ENCODE measurements around the gene LRRC40. TPM values are rescaled to one million over a fixed set of nuclear protein-coding genes. Genes with fewer than 3 reads are reported as not detected.

Gene LRRC40
- 10 to 100 TPM; 19.4 to 24.7 TPM for total RNA-seq

DNA sequence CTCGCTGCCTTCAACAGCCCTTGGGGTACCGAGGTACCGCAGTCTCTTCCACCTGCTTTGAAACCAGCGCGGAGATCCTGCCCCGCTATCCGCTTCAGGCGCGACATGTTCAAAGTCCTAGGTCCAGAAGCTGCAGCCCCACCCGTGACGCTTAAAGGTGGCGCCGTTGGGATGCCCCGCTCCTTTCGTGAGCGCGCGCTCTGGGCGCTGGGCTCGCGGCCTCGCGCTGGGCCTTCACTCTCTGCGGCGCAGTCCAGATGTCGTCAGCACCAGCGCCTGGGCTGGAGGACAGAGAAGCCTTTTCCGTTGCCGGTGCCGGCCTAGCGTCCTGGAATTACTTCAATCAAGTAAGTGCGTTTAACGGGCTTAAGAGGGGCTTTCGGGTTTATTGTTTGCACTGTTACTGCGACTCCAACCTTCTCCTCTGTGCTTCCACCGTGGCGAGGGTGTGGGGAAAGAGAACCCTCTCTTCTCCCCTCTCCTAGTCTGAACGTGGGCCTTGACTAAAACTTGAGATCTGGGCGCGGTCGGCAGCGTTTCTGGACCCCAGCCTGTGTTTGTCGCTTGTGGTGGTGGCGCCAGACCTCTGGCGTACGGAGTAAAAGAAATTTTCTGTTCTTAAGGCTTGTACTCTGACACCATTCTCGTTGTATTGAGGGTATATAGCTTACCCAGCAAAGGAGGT lies at the start of gene LRRC40:
LRRC40 (minus strand) TSS at position 146 of the 685 bp plus-strand sequence; CDS start at position 107, 39 bp downstream.
- ChIA-PET CTCF (interaction anchor here (0.8 to 2.4 kb wide), 4 partner anchors 11 to 875 kb away, joined by 3 to 11 read pairs (median 5); partner anchors contain the start of genes SRSF11 and ZRANB2), POLR2A (interaction anchor here (0.6 to 1.2 kb wide), 2 partner anchors 15 to 69 kb away, joined by 3 to 5 read pairs; partner anchors contain the start of gene SRSF11)
- H3K4me3 Mint-ChIP-seq, result peak within 1 kb of the TSS; percentile 100
- no peaks in the 10 kb centered on the region for H3K9me3 Mint-ChIP-seq
- no peaks in the 10 kb centered on the region for H3K27me3 Mint-ChIP-seq
- H3K4me1 Mint-ChIP-seq, result peaks cover 71% of the 10 kb centered on the region
- peak within 1 kb of the TSS; percentile 100 for H3K27ac Mint-ChIP-seq
- peak; percentile 96 for DNase-seq
- H3K36me3 Mint-ChIP-seq (ENCODE audit: low read depth), result peaks cover 24% of the 10 kb centered on the region

DNA sequence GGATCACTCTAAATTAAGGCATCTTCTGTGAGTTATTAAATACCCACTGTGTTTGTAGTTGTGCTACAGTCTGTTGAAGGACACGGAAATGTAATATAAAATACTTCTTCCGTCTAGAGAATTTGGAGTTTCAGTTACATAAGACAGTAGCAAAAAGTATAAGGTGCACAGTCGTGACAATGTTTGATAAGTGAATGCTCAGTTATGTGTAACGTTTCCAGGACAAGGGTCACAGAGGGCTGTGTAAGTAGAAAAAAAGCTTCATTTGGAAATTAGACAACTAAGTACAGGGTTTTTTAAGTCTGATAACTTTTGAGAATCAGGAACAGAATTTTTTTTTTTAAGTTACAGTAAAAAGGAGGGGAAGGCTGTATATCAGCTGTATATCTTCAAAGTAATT lies 43.4 kb upstream of the LRRC40 start:
- H3K9me3 Mint-ChIP-seq, result no peaks in the 10 kb centered on the region
- no peaks in the 10 kb centered on the region for H3K27me3 Mint-ChIP-seq
- DNase-seq, result no peak
- H3K4me3 Mint-ChIP-seq, result no peak overlapping the region
- peaks cover 35% of the 10 kb centered on the region for H3K4me1 Mint-ChIP-seq
- POLR2A ChIA-PET, result no interaction called here
- CTCF ChIA-PET, result no interaction called here
- H3K27ac Mint-ChIP-seq, result peak overlapping the region; percentile 54
- peaks cover 71% of the 10 kb centered on the region for H3K36me3 Mint-ChIP-seq (ENCODE audit: low read depth)

DNA sequence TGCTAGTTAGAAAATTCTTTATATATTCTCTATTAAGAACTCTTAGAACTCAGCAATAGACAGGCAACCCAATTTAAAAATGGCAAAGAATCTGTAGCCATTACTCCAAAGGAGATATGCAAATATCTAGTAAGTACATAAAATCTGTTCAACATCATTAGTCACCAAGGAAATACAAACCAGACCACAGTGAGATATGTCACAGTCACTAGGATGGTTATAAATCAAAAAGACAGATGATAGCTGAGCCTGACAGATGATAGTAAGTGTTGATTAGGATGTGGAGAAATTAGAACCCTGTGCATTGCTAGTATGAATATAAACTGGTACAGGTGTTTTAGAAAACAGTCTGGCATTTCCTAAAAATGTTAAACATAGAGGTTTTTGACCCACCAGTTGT lies 42.4 kb upstream of the LRRC40 start:
- H3K9me3 Mint-ChIP-seq, result no peaks in the 10 kb centered on the region
- no peak overlapping the region for H3K4me3 Mint-ChIP-seq
- H3K27me3 Mint-ChIP-seq, result no peaks in the 10 kb centered on the region
- no peak for DNase-seq
- POLR2A ChIA-PET, result interaction anchor here (1.0 kb wide), 1 partner anchor 20 kb away, joined by 3 read pairs; no protein-coding TSS in a partner anchor
- CTCF ChIA-PET, result interaction anchor here (0.8 kb wide), 1 partner anchor 16 kb away, joined by 4 read pairs; no protein-coding TSS in a partner anchor
- peaks cover 78% of the 10 kb centered on the region for H3K36me3 Mint-ChIP-seq (ENCODE audit: low read depth)
- H3K4me1 Mint-ChIP-seq, result peaks cover 35% of the 10 kb centered on the region
- peak overlapping the region; percentile 9 for H3K27ac Mint-ChIP-seq

DNA sequence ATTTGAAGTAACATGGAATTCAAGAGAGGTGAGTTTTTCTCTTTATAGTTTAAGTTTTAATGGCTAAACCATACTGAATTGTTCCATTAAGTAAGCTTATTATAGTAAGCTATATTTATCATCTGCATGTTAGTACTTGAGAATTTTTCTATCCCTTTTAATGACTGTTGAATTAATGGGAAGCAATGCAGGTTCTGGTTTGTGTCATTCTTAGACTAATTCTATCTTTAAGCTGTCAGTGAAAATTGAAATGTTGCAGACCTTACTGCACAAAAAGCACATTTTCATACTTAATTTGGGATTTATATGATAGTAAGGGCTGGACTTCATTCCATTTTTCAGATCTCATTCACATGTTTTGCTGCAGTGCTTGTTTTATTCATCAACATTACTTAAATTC lies 41.7 kb upstream of the LRRC40 start:
- no peak for DNase-seq
- ChIA-PET CTCF (interaction anchor here (0.8 kb wide), 1 partner anchor 17 kb away, joined by 4 read pairs; no protein-coding TSS in a partner anchor), POLR2A (interaction anchor here (1.0 kb wide), 1 partner anchor 20 kb away, joined by 3 read pairs; no protein-coding TSS in a partner anchor)
- H3K27ac Mint-ChIP-seq, result no peak overlapping the region
- no peaks in the 10 kb centered on the region for H3K9me3 Mint-ChIP-seq
- H3K4me3 Mint-ChIP-seq, result no peak overlapping the region
- peaks cover 35% of the 10 kb centered on the region for H3K4me1 Mint-ChIP-seq
- H3K27me3 Mint-ChIP-seq, result no peaks in the 10 kb centered on the region
- peaks cover 82% of the 10 kb centered on the region for H3K36me3 Mint-ChIP-seq (ENCODE audit: low read depth)

DNA sequence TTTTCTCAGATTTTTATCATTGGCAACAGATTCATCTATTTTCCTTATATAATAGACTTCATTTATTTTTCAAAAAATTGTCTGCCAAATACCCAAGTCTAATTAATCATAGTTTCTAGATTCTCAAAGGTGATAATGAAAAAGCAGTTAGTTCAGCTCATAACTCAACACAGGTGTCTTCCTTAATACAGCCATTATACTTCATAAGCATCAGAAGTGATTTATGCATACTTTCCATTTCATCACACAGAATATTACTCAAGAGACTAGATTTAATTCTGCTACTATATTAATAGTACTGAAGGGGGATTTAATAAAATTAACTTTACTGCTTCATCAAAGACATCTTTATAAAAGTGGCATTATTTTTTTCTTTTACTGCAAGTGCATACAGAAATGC lies 34.6 kb upstream of the LRRC40 start:
- Mint-ChIP-seq H3K27ac (no peak overlapping the region), H3K27me3 (no peaks in the 10 kb centered on the region), H3K36me3 (ENCODE audit: low read depth) (peaks cover 60% of the 10 kb centered on the region), H3K4me3 (no peak overlapping the region), H3K9me3 (no peaks in the 10 kb centered on the region), H3K4me1 (peaks cover 12% of the 10 kb centered on the region)
- POLR2A ChIA-PET, result no interaction called here
- CTCF ChIA-PET, result no interaction called here
- no peak for DNase-seq

DNA sequence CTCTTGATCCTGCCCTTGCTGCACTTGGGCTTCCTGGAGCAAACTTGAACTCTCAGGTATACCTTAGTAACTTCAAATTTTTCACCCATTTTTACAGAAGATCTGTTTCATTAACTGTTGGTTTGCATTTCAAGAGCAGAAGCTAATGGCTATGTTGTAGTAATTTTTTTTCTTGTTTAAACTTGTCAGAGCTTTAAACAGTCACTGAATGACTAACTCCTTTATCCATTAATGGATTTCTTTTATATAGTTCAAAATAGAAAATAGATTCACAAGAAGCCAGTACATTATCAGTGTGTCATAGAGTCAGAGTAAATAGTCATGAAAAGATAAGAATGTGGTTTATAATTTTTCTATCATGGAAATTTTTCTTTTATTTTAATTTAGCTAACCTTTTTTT lies 29.4 kb upstream of the LRRC40 start:
- Mint-ChIP-seq H3K4me3 (no peak overlapping the region), H3K27ac (no peak overlapping the region), H3K4me1 (peaks cover 2% of the 10 kb centered on the region), H3K36me3 (ENCODE audit: low read depth) (peaks cover 52% of the 10 kb centered on the region), H3K9me3 (no peaks in the 10 kb centered on the region), H3K27me3 (no peaks in the 10 kb centered on the region)
- DNase-seq, result no peak
- ChIA-PET CTCF (interaction anchor here (0.6 to 1.4 kb wide), 2 partner anchors 25 to 56 kb away, joined by 3 read pairs; no protein-coding TSS in a partner anchor), POLR2A (no interaction called here)

DNA sequence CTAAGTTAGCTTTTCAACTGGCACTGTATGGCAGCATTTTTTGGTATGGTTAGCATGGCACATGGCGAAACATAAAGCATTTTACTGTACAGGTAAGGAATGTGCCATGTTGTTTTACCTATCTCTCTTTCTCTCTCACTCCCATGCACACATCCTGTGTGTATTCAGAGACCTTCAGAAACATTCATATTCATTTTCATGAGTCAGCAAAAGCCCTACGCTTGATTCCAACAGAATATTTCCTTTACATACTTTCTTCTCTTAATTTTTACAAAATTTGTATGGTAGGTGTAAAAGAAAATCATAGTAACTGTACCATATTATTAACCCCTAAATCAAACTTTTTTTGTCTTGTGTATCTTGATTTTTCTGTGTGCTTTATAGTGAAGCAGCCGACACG lies 26.1 kb upstream of the LRRC40 start:
- H3K4me1 Mint-ChIP-seq, result peaks cover 19% of the 10 kb centered on the region

DNA sequence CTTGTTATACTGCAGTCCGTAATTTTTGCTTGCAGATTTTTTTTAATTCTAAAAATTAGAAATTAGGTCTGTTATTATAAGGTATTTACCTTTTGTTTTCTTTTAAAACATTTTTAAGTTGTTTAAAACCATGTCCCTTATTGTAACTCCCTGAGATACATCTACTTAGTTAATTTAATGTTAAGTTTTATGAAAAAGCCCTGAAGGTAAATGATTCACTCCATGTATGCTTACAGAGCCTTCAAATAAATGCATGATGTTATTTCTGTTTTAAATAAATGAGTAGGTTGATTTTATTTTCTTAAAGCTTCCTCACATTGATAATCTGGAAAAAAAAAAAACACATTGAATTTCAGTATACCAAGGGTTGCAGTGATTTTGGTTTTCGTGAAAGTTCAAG lies 23.3 kb upstream of the LRRC40 start:
- Mint-ChIP-seq H3K27ac (no peak overlapping the region), H3K36me3 (ENCODE audit: low read depth) (peaks cover 48% of the 10 kb centered on the region), H3K4me3 (no peak overlapping the region), H3K9me3 (no peaks in the 10 kb centered on the region), H3K27me3 (no peaks in the 10 kb centered on the region), H3K4me1 (peaks cover 41% of the 10 kb centered on the region)
- CTCF ChIA-PET, result no interaction called here
- no peak for DNase-seq
- POLR2A ChIA-PET, result interaction anchor here (0.6 kb wide), 1 partner anchor 131 kb away, joined by 5 read pairs; no protein-coding TSS in a partner anchor

More for the DNA sequence above, 26.1 kb upstream of the LRRC40 start:
- Mint-ChIP-seq H3K36me3 (ENCODE audit: low read depth) (peaks cover 51% of the 10 kb centered on the region), H3K27ac (no peak overlapping the region), H3K9me3 (no peaks in the 10 kb centered on the region), H3K27me3 (no peaks in the 10 kb centered on the region), H3K4me3 (no peak overlapping the region)
- no peak for DNase-seq
- POLR2A ChIA-PET, result no interaction called here
- CTCF ChIA-PET, result no interaction called here

DNA sequence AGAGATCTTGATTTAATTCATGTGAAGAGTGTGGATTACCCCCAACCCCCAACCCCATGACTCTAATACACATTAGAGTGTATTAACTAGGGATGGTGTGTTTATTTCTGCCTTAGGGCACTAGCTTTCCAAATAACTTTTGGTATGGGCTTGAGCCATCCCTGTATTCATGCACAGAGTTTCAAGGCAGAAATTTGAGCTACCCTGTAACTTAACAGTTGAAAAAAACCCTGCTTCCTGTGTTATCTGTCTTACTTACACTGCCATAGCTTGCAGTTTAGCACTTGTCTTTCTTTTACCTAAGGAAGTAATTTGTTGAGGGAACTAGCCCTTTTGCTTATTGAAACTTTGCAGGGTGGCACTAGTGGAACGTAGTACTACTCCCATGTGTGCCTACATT lies 22.1 kb upstream of the LRRC40 start:
- peaks cover 52% of the 10 kb centered on the region for H3K4me1 Mint-ChIP-seq
- peaks cover 49% of the 10 kb centered on the region for H3K36me3 Mint-ChIP-seq (ENCODE audit: low read depth)

DNA sequence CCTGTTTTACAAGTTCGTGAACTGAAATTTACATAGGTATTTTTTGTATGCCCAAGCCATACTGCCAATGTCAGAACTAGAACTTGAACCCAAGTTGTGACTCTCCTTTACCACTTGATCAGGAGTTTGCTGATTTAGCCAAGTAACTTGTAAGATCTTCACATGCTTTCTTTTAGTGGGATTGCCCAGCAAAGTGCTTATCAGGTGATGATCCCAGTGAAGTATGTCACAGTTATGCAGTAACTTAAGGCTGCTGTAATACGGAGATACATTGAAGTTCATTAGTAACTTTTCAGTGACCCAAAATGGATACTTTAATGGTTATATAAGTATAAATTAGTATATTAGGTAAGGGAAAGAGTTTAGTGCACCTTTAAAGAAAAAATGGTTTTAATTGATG lies 19.6 kb upstream of the LRRC40 start:
- Mint-ChIP-seq H3K27ac (no peak overlapping the region), H3K9me3 (no peaks in the 10 kb centered on the region), H3K4me1 (peaks cover 57% of the 10 kb centered on the region), H3K36me3 (ENCODE audit: low read depth) (peaks cover 41% of the 10 kb centered on the region), H3K27me3 (no peaks in the 10 kb centered on the region), H3K4me3 (no peak overlapping the region)
- DNase-seq, result no peak
- CTCF ChIA-PET, result no interaction called here
- POLR2A ChIA-PET, result no interaction called here

More for the DNA sequence above, 22.1 kb upstream of the LRRC40 start:
- no peaks in the 10 kb centered on the region for H3K9me3 Mint-ChIP-seq
- H3K27me3 Mint-ChIP-seq, result no peaks in the 10 kb centered on the region
- H3K27ac Mint-ChIP-seq, result peak overlapping the region; percentile 88
- no peak for DNase-seq
- CTCF ChIA-PET, result no interaction called here
- POLR2A ChIA-PET, result interaction anchor here (0.6 to 1.5 kb wide), 2 partner anchors 20 to 847 kb away, joined by 3 read pairs; no protein-coding TSS in a partner anchor
- H3K4me3 Mint-ChIP-seq, result no peak overlapping the region

DNA sequence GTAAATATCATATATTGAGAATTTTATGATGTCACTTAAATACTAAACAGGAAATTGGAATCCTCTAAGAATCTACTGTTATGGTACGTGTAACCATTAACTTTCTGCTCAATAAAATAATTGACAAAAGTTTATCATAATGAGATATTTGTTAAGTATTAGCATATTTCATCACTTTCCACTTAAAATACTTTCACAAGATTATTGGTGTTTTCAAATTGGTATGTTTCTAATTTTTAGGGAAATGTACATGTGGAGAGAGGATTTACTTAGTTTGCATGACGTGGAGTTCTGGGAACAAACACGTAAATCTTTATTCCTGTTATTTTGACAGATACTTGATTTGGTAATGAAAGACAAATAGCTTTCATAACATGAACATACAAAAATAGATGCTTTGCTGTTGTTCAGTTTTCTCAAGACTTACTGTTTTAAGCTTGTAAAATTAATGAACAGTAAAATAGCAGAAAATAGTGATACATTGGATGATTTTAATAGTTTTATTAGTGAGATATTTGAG lies 17.4 kb upstream of the LRRC40 start:
- Mint-ChIP-seq H3K4me1 (peaks cover 59% of the 10 kb centered on the region), H3K4me3 (peak overlapping the region; percentile 85), H3K9me3 (no peaks in the 10 kb centered on the region), H3K36me3 (ENCODE audit: low read depth) (peaks cover 34% of the 10 kb centered on the region), H3K27ac (peak overlapping the region; percentile 97), H3K27me3 (no peaks in the 10 kb centered on the region)
- POLR2A ChIA-PET, result interaction anchor here (0.5 kb wide), 1 partner anchor 13 kb away, joined by 4 read pairs; no protein-coding TSS in a partner anchor
- CTCF ChIA-PET, result no interaction called here
- no peak for DNase-seq

DNA sequence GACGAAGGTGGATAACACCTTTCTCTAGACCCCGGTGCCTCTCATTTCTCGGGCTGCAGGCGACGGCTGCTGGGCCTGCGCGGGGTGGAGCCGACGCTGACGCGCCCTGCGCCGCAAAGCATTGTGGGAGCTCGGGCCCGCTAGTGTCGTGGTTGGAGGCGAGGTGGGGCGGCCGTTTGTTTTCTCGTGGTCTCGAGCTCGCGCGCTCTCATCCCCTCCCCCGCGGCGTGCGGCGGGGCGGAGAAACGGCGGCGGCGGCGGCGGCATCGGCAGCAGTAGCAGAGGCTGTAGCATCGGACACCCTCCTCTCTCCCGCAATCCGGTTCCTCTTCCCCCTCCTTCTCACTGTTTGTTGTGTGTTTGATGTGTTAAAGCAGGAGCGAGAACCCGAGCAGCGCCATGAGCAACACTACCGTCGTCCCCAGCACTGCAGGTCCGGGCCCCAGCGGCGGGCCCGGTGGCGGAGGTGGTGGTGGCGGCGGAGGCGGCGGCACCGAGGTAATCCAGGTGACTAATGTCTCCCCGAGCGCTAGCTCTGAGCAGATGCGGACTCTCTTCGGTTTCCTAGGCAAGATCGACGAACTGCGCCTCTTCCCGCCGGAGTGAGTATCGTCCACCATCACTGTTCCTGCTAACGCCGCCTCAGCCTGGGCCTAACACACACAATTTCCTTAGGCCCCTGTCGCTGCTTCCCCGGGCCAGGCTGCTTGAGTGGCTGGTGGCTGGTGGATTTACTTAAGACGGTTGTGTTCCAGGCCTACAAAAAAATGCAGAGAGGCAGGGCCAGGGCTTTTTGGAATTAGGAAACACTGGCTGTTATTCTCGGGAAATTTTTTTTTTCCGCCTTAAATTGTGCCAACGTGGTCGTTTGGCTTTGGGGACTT lies 16.1 kb upstream of the LRRC40 start, which contains the start of gene SRSF11:
SRSF11 (plus strand) TSS at position 143 of the 884 bp plus-strand sequence; CDS start at position 400, 257 bp downstream.
- Mint-ChIP-seq H3K27me3 (no peaks in the 10 kb centered on the region), H3K4me3 (peak within 1 kb of the TSS; percentile 85), H3K36me3 (ENCODE audit: low read depth) (peaks cover 38% of the 10 kb centered on the region), H3K27ac (peak within 1 kb of the TSS; percentile 97), H3K9me3 (no peaks in the 10 kb centered on the region), H3K4me1 (peaks cover 48% of the 10 kb centered on the region)
- ChIA-PET CTCF (interaction anchor here (0.6 to 2.2 kb wide), 8 partner anchors 9 to 325 kb away, joined by 3 to 7 read pairs (median 3); no protein-coding TSS in a partner anchor), POLR2A (interaction anchor here (0.5 to 1.5 kb wide), 3 partner anchors 13 to 132 kb away, joined by 3 to 5 read pairs (median 4); partner anchors contain the start of gene LRRC40)
- DNase-seq, result peak; percentile 96
